ENCODE measurements around the gene ARHGAP25.

GRCh38 chr2:68829749-68830148 lies 95.1 kb downstream of the ARHGAP25 start:
- TF ChIP-seq EZH2phosphoT487 (IDR thresholded peaks at IDR 0.05) (no peak), CTCF (IDR thresholded peaks at IDR 0.05) (no peak)
